Mesendoderm (in vitro differentiated cells): Measurements from ENCODE around the gene TRAF5.

Experiments used
- DNase-seq: peaks from one replicate; pipeline ENCODE4 v3.0.0; 2013
- H2AK5ac ChIP-seq: 2 replicates; pipeline ENCODE4 v1.6.1; 2013; ENCODE audit warnings: low read length, inconsistent platforms
- H2BK120ac ChIP-seq: 2 replicates; pipeline ENCODE4 v1.6.1; 2013; ENCODE audit warnings: low read depth, mild to moderate bottlenecking, low read length, moderate library complexity, mixed read lengths
- H2BK15ac ChIP-seq: replicated peaks from 2 replicates; pipeline ENCODE4 v1.6.1; 2013; ENCODE audit warnings: low read depth, mild to moderate bottlenecking, moderate library complexity
- H2BK5ac ChIP-seq: 2 replicates; pipeline ENCODE4 v1.6.1; 2013; ENCODE audit warnings: low read length, inconsistent platforms
- H3K18ac ChIP-seq: 2 replicates; pipeline ENCODE4 v1.6.1; 2013; ENCODE audit warnings: mild to moderate bottlenecking, low read length, mixed read lengths
- H3K23ac ChIP-seq: one replicate; pipeline ENCODE4 v1.6.1; 2013; ENCODE audit warnings: low read length
- H3K27ac ChIP-seq: 2 replicates; pipeline ENCODE4 v1.5.1; 2013; ENCODE audit warnings: low read depth, mild to moderate bottlenecking, inconsistent platforms, low read length, moderate library complexity
- H3K27me3 ChIP-seq: 2 replicates; pipeline ENCODE4 v1.6.1; 2013; ENCODE audit warnings: low read length, control low read depth, mild to moderate bottlenecking, inconsistent platforms; ENCODE audit not compliant: insufficient read depth, poor library complexity
- H3K36me3 ChIP-seq: 2 replicates; pipeline ENCODE4 v1.6.1; 2013; ENCODE audit warnings: low read length, inconsistent platforms; ENCODE audit not compliant: control insufficient read depth, insufficient read depth
- H3K4ac ChIP-seq: one replicate; pipeline ENCODE4 v1.6.1; 2013; ENCODE audit warnings: low read depth, mild to moderate bottlenecking, low read length, moderate library complexity
- H3K4me1 ChIP-seq: 2 replicates; pipeline ENCODE4 v1.6.1; 2013; ENCODE audit warnings: low read depth, low read length, inconsistent platforms; ENCODE audit not compliant: control insufficient read depth
- H3K4me2 ChIP-seq: 2 replicates; pipeline ENCODE4 v1.6.1; 2013; ENCODE audit warnings: low read length
- H3K4me3 ChIP-seq: 2 replicates; pipeline ENCODE4 v1.5.1; 2013; ENCODE audit warnings: mild to moderate bottlenecking, low read length
- H3K56ac ChIP-seq: one replicate; pipeline ENCODE4 v1.6.1; 2013; ENCODE audit warnings: low read length
- H3K79me1 ChIP-seq: 2 replicates; pipeline ENCODE4 v1.6.1; 2013; ENCODE audit warnings: low read length, inconsistent platforms
- H3K79me2 ChIP-seq: 2 replicates; pipeline ENCODE4 v1.6.1; 2013; ENCODE audit warnings: mild to moderate bottlenecking, low read length; ENCODE audit not compliant: control insufficient read depth, insufficient read depth
- H3K9ac ChIP-seq: 2 replicates; pipeline ENCODE4 v1.6.1; 2013; ENCODE audit warnings: low read length, inconsistent platforms
- H4K5ac ChIP-seq: one replicate; pipeline ENCODE4 v1.6.1; 2013; ENCODE audit warnings: low read length
- H4K8ac ChIP-seq: one replicate; pipeline ENCODE4 v1.6.1; 2013; ENCODE audit warnings: low read depth, mild to moderate bottlenecking, control low read depth, low read length, moderate library complexity
- WGBS: extraction: QIAGEN DNeasy Blood & Tissue Kit; methylation state at CpG from one replicate; pipeline ENCODE4 v1.1.7; 2013; ENCODE audit warnings: low lambda C conversion rate, missing lambda C conversion rate; ENCODE audit not compliant: insufficient coverage; ENCODE audit errors: extremely low coverage; 5-methylcytosine and 5-hydroxymethylcytosine counted together

TRAF5 gene

DNA sequence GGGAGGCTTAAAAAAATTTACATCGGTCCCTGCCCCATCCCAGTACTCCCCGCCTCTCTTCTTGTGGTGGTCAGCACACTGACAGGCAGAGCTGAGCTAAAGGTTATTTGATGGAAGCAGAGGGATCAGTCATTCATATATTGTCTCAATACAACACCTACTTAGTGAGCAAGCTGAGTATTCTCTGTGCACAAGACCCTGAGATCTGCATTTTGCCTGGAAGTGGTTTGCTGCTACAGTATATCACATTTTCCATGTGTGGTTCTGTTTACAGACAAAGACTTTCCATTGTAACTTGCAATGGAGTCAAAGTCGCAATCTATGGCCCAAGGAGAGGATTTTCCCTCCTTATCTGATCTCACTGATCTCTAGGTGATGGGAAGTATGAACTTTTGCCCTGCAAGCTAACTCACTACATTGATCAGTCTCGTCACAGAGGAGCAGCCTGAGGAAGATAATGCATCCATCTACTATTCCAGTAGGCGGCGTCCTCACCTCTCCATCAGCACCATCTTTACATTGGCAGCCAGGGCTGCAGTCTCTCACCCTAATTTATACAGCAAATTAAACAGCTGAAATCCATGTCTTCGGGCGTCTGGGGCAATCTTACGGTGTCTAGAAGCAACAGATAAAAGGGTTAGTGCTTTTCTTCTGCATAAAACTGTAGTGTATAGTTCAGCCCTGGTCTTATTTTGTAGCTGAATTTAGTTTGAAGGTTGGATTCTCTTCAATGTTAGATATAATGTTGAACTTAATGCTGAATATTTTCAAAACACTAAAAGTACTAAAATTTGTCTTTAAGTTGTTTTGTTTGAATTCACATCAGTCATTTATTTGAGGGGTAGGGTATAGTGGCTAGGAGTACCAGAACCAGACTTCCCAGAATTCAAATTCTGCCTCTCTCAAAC lies 3.2 kb upstream of the TRAF5 start:
- H3K4ac ChIP-seq = no peak overlapping the region
- H3K36me3 ChIP-seq = no peaks in the 10 kb centered on the region
- no peak overlapping the region for H3K4me3 ChIP-seq
- peaks cover 7% of the 10 kb centered on the region for H3K4me1 ChIP-seq
- H3K79me2 ChIP-seq = peaks cover 13% of the 10 kb centered on the region
- no peak overlapping the region for H2AK5ac ChIP-seq
- H3K27ac ChIP-seq = no peak overlapping the region
- H3K79me1 ChIP-seq = peaks cover 5% of the 10 kb centered on the region
- no peak overlapping the region for H3K56ac ChIP-seq
- DNase-seq = peak; percentile 84
- no peak overlapping the region for H3K9ac ChIP-seq
- no peak overlapping the region for H4K8ac ChIP-seq
- no peak overlapping the region for H2BK15ac ChIP-seq
- no peak overlapping the region for H3K4me2 ChIP-seq
- H3K23ac ChIP-seq = no peak overlapping the region
- no peaks in the 10 kb centered on the region for H3K27me3 ChIP-seq
- no peak overlapping the region for H3K18ac ChIP-seq
- H4K5ac ChIP-seq = no peak overlapping the region
- no peak overlapping the region for H2BK5ac ChIP-seq
- no peak overlapping the region for H2BK120ac ChIP-seq
- WGBS = no CpG with 5 or more reads among the region's 9 CpGs

DNA sequence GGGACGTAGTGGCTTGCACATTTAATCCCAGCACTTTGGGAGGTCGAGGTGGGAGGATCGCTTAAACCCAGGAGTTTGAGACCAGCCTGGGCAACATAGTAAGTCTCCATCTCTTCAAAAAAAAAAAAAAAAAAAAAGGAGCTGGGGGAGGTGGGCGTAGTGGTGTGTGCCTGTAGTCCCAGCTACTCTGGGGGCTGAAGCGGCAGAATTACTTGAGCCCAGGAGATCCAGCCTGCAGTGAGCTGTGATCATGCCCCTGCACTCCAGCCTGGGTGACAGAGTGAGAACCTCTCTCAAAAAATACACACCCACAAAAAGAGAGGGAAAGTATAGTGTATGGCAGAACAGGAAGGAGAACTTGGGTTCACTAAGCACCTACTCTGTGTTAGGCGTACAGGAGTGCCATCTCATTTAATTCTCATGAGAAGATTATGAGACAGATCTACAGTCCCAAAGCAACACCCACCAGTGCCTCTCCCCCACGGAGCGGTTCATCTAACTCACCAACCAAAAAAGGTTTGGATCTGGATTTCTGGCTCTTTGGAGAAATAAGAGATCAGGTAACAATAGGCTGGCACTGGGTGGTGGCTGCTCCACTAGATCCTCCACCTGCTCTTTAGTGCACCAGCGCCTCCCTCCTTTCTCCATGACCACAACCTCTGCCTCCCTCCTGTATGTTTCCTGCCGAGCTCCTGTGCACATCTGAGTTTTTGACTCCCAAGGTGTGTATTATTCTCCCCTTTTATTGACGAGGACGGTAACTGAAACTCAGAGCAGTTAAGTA lies 1.4 kb upstream of the TRAF5 start:
- no CpG with 5 or more reads among the region's 12 CpGs for WGBS
- Histone ChIP-seq H3K36me3 (no peaks in the 10 kb centered on the region), H3K27me3 (no peaks in the 10 kb centered on the region), H3K4me2 (no peak overlapping the region), H2BK120ac (no peak overlapping the region), H2BK5ac (no peak overlapping the region), H3K18ac (no peak overlapping the region), H3K79me2 (peaks cover 31% of the 10 kb centered on the region), H2AK5ac (no peak overlapping the region), H2BK15ac (no peak overlapping the region), H3K23ac (no peak overlapping the region), H3K9ac (no peak overlapping the region), H3K4ac (no peak overlapping the region), H3K4me3 (no peak overlapping the region), H3K56ac (no peak overlapping the region), H3K27ac (no peak overlapping the region), H3K79me1 (peaks cover 19% of the 10 kb centered on the region), H4K5ac (no peak overlapping the region), H4K8ac (no peak overlapping the region), H3K4me1 (peaks cover 18% of the 10 kb centered on the region)
- no peak for DNase-seq

DNA sequence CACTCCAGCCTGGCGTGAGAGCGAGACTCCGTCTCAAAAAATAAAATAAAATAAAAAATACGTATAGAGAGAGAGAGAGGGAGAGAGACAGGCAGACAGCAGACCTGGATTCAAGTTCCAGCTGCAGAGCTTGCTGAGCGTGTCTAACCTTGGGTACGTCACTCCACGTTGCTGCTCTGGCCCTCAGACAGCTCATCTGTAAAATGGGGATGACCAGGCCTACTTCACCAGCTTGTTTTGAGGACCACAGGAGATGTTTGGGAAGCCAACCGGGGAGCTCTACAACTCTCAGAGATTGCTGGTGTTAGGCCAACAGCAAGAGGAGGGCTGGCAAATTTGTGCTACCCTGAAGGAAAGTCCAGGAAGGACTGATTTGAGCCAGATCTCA lies 499 bp upstream of the TRAF5 start:
- Histone ChIP-seq H3K4ac (peak overlapping the region; percentile 41), H3K4me1 (peaks cover 22% of the 10 kb centered on the region), H2AK5ac (peak overlapping the region; percentile 81), H2BK5ac (peak overlapping the region; percentile 77), H3K36me3 (no peaks in the 10 kb centered on the region), H3K9ac (peak overlapping the region; percentile 78), H3K23ac (no peak overlapping the region), H4K8ac (no peak overlapping the region), H3K4me3 (no peak overlapping the region), H2BK15ac (no peak overlapping the region), H3K27me3 (no peaks in the 10 kb centered on the region), H4K5ac (peak overlapping the region; percentile 26), H3K4me2 (peak overlapping the region; percentile 42), H3K27ac (no peak overlapping the region), H3K79me2 (peaks cover 41% of the 10 kb centered on the region), H3K79me1 (peaks cover 28% of the 10 kb centered on the region), H3K56ac (peak overlapping the region; percentile 88), H2BK120ac (no peak overlapping the region), H3K18ac (peak overlapping the region; percentile 42)
- DNase-seq = no peak
- no CpG with 5 or more reads among the region's 8 CpGs for whole genome bisulfite sequencing

DNA sequence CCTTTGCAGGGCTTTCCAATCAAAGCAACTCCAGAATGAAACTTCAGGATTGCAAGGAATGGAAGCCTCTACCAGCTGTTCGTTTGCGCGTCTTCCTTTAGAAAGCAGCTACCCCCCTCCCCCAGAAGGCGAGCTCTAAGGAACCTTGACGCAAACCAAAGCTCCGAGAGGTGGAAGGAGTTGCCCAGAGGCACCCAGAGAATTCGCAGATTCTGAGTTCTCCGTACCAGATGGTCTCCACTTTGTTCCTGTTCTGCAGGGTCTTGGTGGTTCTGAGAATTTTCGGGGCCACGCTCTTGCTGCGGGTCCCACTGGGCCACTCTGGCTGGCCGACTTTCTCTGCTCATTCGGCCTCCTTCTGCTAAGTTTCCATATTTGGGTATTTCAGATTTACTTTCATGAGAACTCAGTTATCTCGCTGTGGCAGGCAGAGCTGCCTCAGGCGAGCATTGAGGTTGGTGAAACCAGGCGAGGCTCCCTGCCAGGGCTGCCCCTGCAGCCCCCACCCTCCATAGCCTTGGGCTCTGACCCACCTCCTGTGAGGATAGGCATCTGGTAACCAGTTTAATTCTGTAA lies 801 bp downstream of the TRAF5 start:
- peak; percentile 83 for DNase-seq
- H3K9ac ChIP-seq = peak overlapping the region; percentile 86

DNA sequence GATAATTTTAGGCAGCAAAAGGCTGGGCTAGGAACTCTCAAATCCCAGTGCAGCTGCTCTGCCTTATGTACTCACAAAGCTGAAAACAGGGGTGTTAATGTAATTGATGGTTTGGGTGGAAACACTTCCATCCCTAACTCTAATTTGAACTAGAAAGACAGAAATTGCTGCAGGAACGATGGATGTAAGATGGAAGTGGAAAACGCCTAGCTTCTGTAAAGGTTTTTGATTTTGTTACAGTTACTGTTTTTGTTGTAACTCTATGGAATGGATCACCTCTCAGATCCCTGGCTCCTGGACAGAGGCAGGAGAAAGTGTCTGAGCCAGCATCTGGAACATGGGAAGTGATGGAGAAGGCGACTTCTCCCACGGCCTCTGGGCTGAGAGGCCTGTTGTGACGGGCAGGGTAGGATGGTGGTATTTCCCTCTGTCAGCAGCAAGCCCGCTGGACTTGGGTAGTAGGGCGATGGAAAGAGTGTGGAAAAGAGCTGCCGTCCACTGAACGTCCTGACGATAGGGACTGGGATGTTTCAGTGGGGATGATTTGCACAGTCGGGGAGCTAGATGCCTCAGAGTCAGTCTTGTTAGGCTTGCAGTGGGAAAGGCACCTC lies 1.6 kb downstream of the TRAF5 start:
- Histone ChIP-seq H3K79me2 (peaks cover 54% of the 10 kb centered on the region), H3K4me3 (no peak overlapping the region), H2BK120ac (no peak overlapping the region), H2BK15ac (no peak overlapping the region), H4K5ac (no peak overlapping the region), H3K27me3 (no peaks in the 10 kb centered on the region), H3K23ac (no peak overlapping the region), H2AK5ac (no peak overlapping the region), H2BK5ac (no peak overlapping the region), H3K4me2 (peak overlapping the region; percentile 89), H3K18ac (no peak overlapping the region), H3K4me1 (peaks cover 22% of the 10 kb centered on the region), H3K4ac (no peak overlapping the region), H3K36me3 (no peaks in the 10 kb centered on the region), H3K9ac (peak overlapping the region; percentile 86), H3K79me1 (peaks cover 37% of the 10 kb centered on the region), H3K56ac (peak overlapping the region; percentile 25), H4K8ac (no peak overlapping the region), H3K27ac (no peak overlapping the region)
- no CpG with 5 or more reads among the region's 11 CpGs for WGBS
- no peak for DNase-seq

More for the DNA sequence above, 801 bp downstream of the TRAF5 start:
- H2BK15ac ChIP-seq = no peak overlapping the region
- H3K23ac ChIP-seq = peak overlapping the region; percentile 74
- no peaks in the 10 kb centered on the region for H3K27me3 ChIP-seq
- H3K79me2 ChIP-seq = peaks cover 51% of the 10 kb centered on the region
- H3K4ac ChIP-seq = peak overlapping the region; percentile 48
- H2BK120ac ChIP-seq = peak overlapping the region; percentile 90
- peaks cover 22% of the 10 kb centered on the region for H3K4me1 ChIP-seq
- no peak overlapping the region for H2AK5ac ChIP-seq
- no peak overlapping the region for H2BK5ac ChIP-seq
- peaks cover 36% of the 10 kb centered on the region for H3K79me1 ChIP-seq
- H3K4me3 ChIP-seq = peak overlapping the region; percentile 75
- H3K4me2 ChIP-seq = peak overlapping the region; percentile 89
- H4K8ac ChIP-seq = no peak overlapping the region
- no CpG with 5 or more reads among the region's 16 CpGs for WGBS
- H3K36me3 ChIP-seq = no peaks in the 10 kb centered on the region
- H3K27ac ChIP-seq = peak overlapping the region; percentile 51
- peak overlapping the region; percentile 91 for H3K18ac ChIP-seq
- no peak overlapping the region for H4K5ac ChIP-seq
- H3K56ac ChIP-seq = peak overlapping the region; percentile 90
